Nephron progenitor cell (in vitro differentiated cells): Measurements from ENCODE around the gene PKIG.
"Not testable (repeated sequence)": the region's sequence is repeated elsewhere in the genome, so short reads cannot be mapped to it uniquely, and the experiment has no call there.

ENCODE experiments used
- DNase-seq: peaks from one replicate; pipeline ENCODE4 v3.0.0; 2021
- H3K27ac Mint-ChIP-seq: 2 replicates; pipeline ENCODE4 v1.8.0; 2021; ENCODE audit warnings: mild to moderate bottlenecking, moderate library complexity, mixed read lengths
- H3K27me3 Mint-ChIP-seq: 2 replicates; pipeline ENCODE4 v1.8.0; 2021; ENCODE audit warnings: mild to moderate bottlenecking, low read depth, mixed read lengths; ENCODE audit not compliant: poor library complexity
- H3K36me3 Mint-ChIP-seq: 2 replicates; pipeline ENCODE4 v1.8.0; 2021; ENCODE audit warnings: low read depth, mixed read lengths
- H3K4me1 Mint-ChIP-seq: 2 replicates; pipeline ENCODE4 v1.8.0; 2021; ENCODE audit warnings: mixed read lengths
- H3K4me3 Mint-ChIP-seq: 2 replicates; pipeline ENCODE4 v1.8.0; 2021; ENCODE audit warnings: mild to moderate bottlenecking, moderate library complexity, mixed read lengths
- H3K9me3 Mint-ChIP-seq: 2 replicates; pipeline ENCODE4 v1.8.0; 2021; ENCODE audit warnings: mild to moderate bottlenecking, moderate library complexity, mixed read lengths
- CTCF ChIP-seq: fragments of 200-600 bp; sonication (generic); IDR thresholded peaks from 2 replicates; pipeline ENCODE4 v1.5.0; 2021; ENCODE audit warnings: antibody characterized with exemption

Gene PKIG

GRCh38 chr20:44552050-44552449 is 30.3 kb upstream of the PKIG start:
- no peak for DNase-seq
- no peaks in the 10 kb centered on the region for H3K27me3 Mint-ChIP-seq
- no peak overlapping the region for H3K4me3 Mint-ChIP-seq
- H3K27ac Mint-ChIP-seq, result no peak overlapping the region
- H3K36me3 Mint-ChIP-seq, result no peaks in the 10 kb centered on the region
- H3K9me3 Mint-ChIP-seq, result no peaks in the 10 kb centered on the region
- H3K4me1 Mint-ChIP-seq, result peaks cover 15% of the 10 kb centered on the region
- TF ChIP-seq CTCF, result no peak

GRCh38 chr20:44552568-44552949 is 29.8 kb upstream of the PKIG start:
- TF ChIP-seq CTCF, result no peak
- DNase-seq, result no peak
- Mint-ChIP-seq H3K27ac (peak overlapping the region; percentile 86), H3K27me3 (no peaks in the 10 kb centered on the region), H3K4me1 (peaks cover 15% of the 10 kb centered on the region), H3K4me3 (no peak overlapping the region), H3K36me3 (no peaks in the 10 kb centered on the region), H3K9me3 (no peaks in the 10 kb centered on the region)

- DNase-seq, result no peak
- no peaks in the 10 kb centered on the region for H3K27me3 Mint-ChIP-seq
- no peak overlapping the region for H3K4me3 Mint-ChIP-seq
- no peaks in the 10 kb centered on the region for H3K36me3 Mint-ChIP-seq
- H3K27ac Mint-ChIP-seq, result peak overlapping the region; percentile 86
- H3K9me3 Mint-ChIP-seq, result no peaks in the 10 kb centered on the region
- peaks cover 15% of the 10 kb centered on the region for H3K4me1 Mint-ChIP-seq
- TF ChIP-seq CTCF, result no peak
These were observed 29.1 kb upstream of the PKIG start for GRCh38 chr20:44552950-44553908.

GRCh38 chr20:44559302-44559701 is 23.1 kb upstream of the PKIG start:
- no peaks in the 10 kb centered on the region for H3K36me3 Mint-ChIP-seq
- H3K9me3 Mint-ChIP-seq, result no peaks in the 10 kb centered on the region
- H3K27me3 Mint-ChIP-seq, result no peaks in the 10 kb centered on the region
- H3K4me3 Mint-ChIP-seq, result no peak overlapping the region
- H3K4me1 Mint-ChIP-seq, result no peaks in the 10 kb centered on the region
- H3K27ac Mint-ChIP-seq, result no peak overlapping the region
- no peak for TF ChIP-seq CTCF
- no peak for DNase-seq

- DNase-seq, result no peak
- Mint-ChIP-seq H3K27ac (no peak overlapping the region), H3K9me3 (no peaks in the 10 kb centered on the region), H3K36me3 (no peaks in the 10 kb centered on the region), H3K27me3 (no peaks in the 10 kb centered on the region), H3K4me1 (no peaks in the 10 kb centered on the region), H3K4me3 (no peak overlapping the region)
- no peak for TF ChIP-seq CTCF
These were observed 22.1 kb upstream of the PKIG start for GRCh38 chr20:44560229-44560628.

- not testable (repeated sequence) for H3K36me3 Mint-ChIP-seq, H3K4me1 Mint-ChIP-seq, H3K4me3 Mint-ChIP-seq, H3K27me3 Mint-ChIP-seq, H3K9me3 Mint-ChIP-seq, H3K27ac Mint-ChIP-seq, DNase-seq
These were observed 21.6 kb upstream of the PKIG start for GRCh38 chr20:44560818-44561217.
